Epidermal melanocyte (primary cell): ENCODE data around the gene COBL.

Experiments
- DNase-seq: peaks from one replicate; pipeline ENCODE4 v3.0.0; 2011; ENCODE audit warnings: low spot score; ENCODE audit not compliant: insufficient read length

Gene COBL

GRCh38 chr7:51256209-51256781 lies 60.3 kb downstream of the COBL start:
- no peak for DNase-seq

GRCh38 chr7:51255536-51256208 lies 60.9 kb downstream of the COBL start:
- no peak for DNase-seq

GRCh38 chr7:51255036-51255435 lies 61.6 kb downstream of the COBL start:
- DNase-seq: no peak

DNA sequence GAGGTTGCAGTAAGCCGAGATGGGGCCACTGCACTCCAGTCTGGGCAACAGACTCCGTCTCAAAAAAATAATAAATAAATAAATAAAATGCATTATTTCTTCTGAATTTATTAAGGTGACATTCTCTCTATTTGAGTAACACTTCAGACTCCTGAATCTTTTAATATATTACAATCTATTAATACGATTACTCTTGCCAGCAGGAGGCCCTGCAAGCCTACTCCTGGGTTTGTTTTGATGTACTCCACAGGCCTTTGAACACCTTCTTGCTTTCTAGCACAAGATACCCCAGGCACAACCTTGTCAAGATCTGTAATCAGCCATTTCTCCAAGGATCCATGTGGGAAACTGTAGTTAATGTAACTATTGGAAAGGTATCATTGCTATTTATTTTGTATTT lies 63.5 kb downstream of the COBL start:
- no peak for DNase-seq

GRCh38 chr7:51251290-51251689 lies 65.3 kb downstream of the COBL start:
- DNase-seq: no peak

DNA sequence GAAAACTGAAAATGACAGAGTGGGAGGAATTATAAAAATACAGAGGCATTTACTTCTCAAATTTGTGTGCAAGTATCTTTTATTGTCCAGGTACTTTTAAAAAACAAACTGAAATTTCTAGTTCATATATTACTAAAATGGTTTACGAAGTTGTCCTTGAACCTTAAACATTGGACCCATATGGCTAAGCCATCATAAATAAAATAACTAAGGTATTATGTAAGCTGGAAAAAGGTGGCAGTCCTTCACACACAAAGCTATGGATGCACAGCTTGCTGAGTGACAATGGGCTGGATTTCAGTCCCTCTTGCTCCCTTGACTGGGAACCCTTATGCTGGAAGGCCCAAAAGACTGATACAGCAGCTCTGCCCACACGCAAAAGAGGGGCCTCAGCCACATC lies 66.1 kb downstream of the COBL start:
- DNase-seq: no peak

- DNase-seq: no peak
Measured at GRCh38 chr7:51249991-51250390, 66.6 kb downstream of the COBL start.

- no peak for DNase-seq
Measured at GRCh38 chr7:51249187-51249945, 67.2 kb downstream of the COBL start.

DNA sequence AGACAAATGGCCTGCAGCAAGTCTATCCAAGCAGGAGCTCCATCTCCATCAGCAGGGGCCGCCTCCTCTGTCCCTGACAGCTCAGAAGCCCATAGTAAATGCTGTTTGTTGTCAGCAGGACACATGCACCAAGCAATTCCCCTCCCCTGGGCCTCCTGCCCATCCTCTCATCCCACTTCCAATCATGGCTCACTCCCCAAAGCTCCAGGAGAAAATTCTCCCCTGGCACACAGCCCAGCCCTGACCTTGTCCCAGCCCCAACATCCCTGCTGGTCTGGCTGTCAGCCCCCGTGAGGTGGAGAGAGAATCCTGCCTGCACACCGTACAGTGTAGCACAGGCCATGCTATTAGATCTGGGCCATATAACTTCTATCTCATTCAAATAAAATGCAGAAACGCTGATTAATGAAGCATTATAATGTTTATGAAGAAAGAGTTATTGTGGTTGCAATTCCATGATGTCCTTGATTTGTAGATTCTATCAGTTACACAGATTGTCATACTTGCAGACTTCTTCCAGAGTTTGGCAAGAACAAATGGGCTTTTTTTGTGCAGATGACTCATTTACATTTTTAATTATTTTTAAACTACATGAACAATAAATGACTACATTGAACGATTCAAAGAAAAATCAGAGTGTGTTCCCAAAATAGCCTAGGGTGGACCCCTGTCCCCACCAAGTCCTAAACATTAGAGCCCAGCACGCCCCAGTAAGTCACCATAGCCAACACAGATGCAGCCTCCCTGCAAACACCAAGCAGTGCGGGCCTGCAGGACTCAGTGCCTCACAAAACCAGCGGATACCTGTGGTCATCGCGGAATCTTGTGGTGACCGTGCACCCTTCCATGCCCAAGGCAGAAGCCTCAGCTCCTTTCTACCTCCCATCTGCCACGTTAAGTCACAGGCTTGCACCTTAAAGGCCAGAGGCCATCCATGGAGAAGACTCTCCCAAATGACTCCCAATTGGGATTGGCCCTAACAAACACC lies 70.1 kb downstream of the COBL start:
- DNase-seq: no peak

GRCh38 chr7:51244885-51245284 lies 71.7 kb downstream of the COBL start:
- DNase-seq: no peak

DNA sequence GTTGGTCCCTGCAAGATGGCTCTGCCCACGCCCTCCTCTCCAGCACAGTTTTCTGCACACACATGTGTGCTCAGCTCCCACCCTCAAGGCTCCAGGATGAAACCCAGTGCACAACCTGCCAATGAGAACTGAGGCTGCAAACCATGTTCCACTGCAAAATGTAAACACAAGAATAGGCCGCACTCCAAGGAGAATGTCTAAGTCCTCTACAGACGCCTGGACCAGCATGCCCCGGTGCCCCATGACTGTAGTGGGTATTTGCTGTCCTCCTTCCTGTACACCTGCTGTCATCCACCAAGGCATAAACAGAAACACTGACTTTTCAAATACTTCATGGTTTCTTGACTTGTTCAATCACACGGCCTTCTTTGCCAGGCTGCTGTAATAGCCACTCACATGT lies 72.6 kb downstream of the COBL start:
- DNase-seq: no peak

DNA sequence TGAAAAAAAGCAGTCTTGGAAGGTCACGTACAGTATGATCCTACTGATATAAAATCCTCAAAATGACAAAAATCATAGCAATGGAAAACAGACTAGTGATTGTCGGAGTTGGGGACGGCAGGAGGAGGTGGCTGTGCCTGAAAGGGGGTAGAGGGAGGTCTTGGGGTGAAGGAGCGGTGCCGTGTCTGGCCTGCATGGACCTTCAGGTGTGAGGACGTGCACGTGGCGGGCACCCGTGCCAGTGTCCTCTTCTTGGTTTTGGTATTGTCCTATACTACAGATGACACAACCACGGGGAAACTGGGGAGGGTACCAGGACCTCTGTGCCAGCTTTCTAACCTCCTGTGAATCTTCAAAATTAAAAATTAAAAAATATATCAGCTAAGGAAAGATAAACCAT lies 73.0 kb downstream of the COBL start:
- DNase-seq: no peak

DNA sequence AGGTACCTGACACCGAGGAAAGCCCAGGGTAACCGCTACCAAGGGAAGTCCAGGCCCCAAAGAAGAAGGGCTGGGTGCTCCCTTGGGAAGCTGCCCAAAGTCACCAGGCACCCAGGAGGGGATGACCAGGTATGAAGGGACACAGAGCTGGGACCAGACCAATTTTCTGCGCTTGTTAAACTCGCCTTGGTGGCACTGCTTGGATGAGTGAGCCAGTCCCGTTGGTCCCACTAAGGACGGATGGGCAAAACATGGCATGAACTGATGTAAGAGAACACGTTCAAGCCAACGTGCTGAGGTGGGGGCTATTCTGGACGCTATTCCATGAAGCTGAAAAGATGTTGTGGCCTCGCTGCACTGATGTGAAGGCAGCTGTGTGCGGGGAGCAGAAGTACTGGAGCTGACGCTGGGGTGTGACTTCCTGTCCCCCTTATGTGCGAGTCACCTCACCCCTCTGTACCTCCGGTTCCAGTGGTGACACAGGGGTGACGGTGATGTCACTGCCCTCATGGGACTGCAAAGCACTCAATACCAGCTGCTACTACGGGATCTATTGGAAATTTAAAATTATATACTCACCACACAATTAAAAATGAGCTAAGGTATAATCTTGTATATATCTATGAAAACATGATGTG lies 73.6 kb downstream of the COBL start:
- DNase-seq: no peak

GRCh38 chr7:51242007-51242691 lies 74.5 kb downstream of the COBL start:
- DNase-seq: no peak

- no peak for DNase-seq
Measured at GRCh38 chr7:51240868-51241267, 75.7 kb downstream of the COBL start.

DNA sequence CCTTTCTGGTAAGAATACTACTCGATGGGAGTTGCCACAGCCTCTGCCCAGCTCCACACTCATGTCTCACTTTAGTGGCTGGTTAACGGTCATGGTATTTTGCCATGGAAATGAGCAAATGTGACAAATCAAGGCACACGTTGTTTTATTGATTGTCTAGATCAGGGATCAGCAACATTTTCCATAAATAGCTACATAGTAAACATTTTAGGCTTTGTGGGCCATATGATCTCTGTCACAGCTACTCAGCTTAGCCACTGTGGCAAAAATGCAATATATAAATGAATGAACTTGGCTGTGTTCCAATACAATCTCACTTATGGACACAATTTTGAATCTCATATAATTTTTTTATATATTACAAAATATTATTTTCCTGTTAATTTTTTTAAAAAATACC lies 76.9 kb downstream of the COBL start:
- DNase-seq: no peak

- no peak for DNase-seq
Measured at GRCh38 chr7:51238981-51239495, 77.6 kb downstream of the COBL start.

DNA sequence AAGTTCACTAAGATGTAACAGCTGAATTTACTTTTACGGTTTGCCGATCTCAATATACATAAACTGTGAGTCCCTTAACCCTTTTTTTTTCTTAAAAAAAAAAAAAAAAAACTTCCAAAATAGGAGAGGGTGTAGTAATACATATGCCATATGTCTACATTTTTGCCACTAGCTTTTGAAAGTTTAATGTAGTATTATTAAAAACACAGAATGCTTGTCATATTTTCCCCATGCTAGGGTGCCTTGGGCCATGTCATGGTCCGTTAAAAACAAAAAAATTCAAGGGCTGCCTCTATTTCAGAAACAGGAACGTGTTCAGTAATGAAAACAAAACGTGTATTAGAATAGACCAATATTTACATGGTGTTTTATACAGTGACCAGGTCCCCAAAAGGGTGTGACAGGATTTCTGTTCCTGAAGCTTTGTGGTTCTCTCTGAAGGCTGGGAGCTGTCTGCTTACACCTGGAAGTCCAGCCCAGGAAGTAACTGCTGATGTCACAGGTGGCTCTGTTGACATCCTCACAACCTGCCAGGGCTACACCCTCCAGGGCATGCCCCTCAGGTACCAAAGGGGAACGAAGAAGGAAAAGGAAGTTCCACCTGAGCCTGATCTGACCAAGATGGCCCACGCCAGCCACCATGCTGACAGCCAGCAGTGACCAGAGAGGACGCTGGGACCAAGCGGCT lies 79.0 kb downstream of the COBL start:
- DNase-seq: no peak

- no peak for DNase-seq
Measured at GRCh38 chr7:51236470-51237132, 80.0 kb downstream of the COBL start.
